IMR-90 (cell line): Measurements from ENCODE around the gene LMTK2. TPM values are rescaled to one million over a fixed set of nuclear protein-coding genes. Genes with fewer than 3 reads are reported as not detected.

Experiments
- ATAC-seq: fragments of 200-7000 bp; cut with Tn5 transposase; 2 replicates; pipeline ENCODE4 v1.9.1; 2020; ENCODE audit warnings: low read depth, mild to moderate bottlenecking, moderate library complexity
- BruUV-seq: library from RNA; stranded (reverse); fragments of 400-500 nt; replicated peaks from 2 replicates; lab custom pipeline; 2021; lab: Mats Ljungman, UMichigan
- CTCF ChIA-PET: fragments of 300-600 bp; formaldehyde crosslinking; extraction: SDS; loops from one replicate; lab custom pipeline; 2021; ENCODE audit warnings: antibody characterized with exemption; lab: Yijun Ruan, JAX
- POLR2A ChIA-PET: fragments of 300-600 bp; sonication (Branson Sonifier 250); formaldehyde crosslinking; loops from one replicate; lab custom pipeline; 2022; ENCODE audit warnings: antibody characterized with exemption; ENCODE audit not compliant: unreplicated experiment; lab: Charles Lee
- DNase-seq: peaks from one replicate; pipeline ENCODE4 v3.0.0; 2013
- H2AFZ ChIP-seq: replicated peaks from 2 replicates; pipeline ENCODE3; 2013; ENCODE audit warnings: low read length, mild to moderate bottlenecking; ENCODE audit not compliant: poor library complexity
- H2AK5ac ChIP-seq: 2 replicates; pipeline ENCODE4 v1.6.1; 2013; ENCODE audit warnings: low read depth, low read length, inconsistent platforms
- H2AK9ac ChIP-seq: replicated peaks from 2 replicates; pipeline ENCODE3; 2013; ENCODE audit warnings: mild to moderate bottlenecking, low read depth, low read length, moderate library complexity; ENCODE audit not compliant: poor library complexity
- H2BK120ac ChIP-seq: 2 replicates; pipeline ENCODE4 v1.6.1; 2013; ENCODE audit warnings: low read depth, low read length, inconsistent platforms
- H2BK15ac ChIP-seq: 3 replicates; pipeline ENCODE4 v1.6.1; 2013; ENCODE audit warnings: low read depth, low read length, inconsistent platforms
- H2BK20ac ChIP-seq: 2 replicates; pipeline ENCODE4 v1.6.1; 2013; ENCODE audit warnings: low read depth, mild to moderate bottlenecking, inconsistent platforms, low read length, moderate library complexity
- H2BK5ac ChIP-seq: 2 replicates; pipeline ENCODE4 v1.6.1; 2013; ENCODE audit warnings: mild to moderate bottlenecking, low read depth, low read length, inconsistent platforms; ENCODE audit not compliant: poor library complexity, severe bottlenecking
- H3K14ac ChIP-seq: replicated peaks from 2 replicates; pipeline ENCODE4 v1.6.1; 2013; ENCODE audit warnings: low read depth, low read length, inconsistent platforms
- H3K18ac ChIP-seq: 2 replicates; pipeline ENCODE4 v1.6.1; 2013; ENCODE audit warnings: low read depth, low read length, control low read depth
- H3K23ac ChIP-seq: 2 replicates; pipeline ENCODE4 v1.6.1; 2013; ENCODE audit warnings: low read depth, low read length, inconsistent platforms
- H3K27ac ChIP-seq: 2 replicates; pipeline ENCODE4 v1.5.1; 2013; ENCODE audit warnings: mild to moderate bottlenecking, control low read depth, low read length; ENCODE audit not compliant: insufficient read depth
- H3K27me3 ChIP-seq: 2 replicates; pipeline ENCODE4 v1.6.1; 2013; ENCODE audit warnings: low read length; ENCODE audit not compliant: control insufficient read depth, insufficient read depth
- H3K36me3 ChIP-seq: 2 replicates; pipeline ENCODE4 v1.6.1; 2013; ENCODE audit warnings: low read length, mixed read lengths; ENCODE audit not compliant: control insufficient read depth, insufficient read depth
- H3K4ac ChIP-seq: 2 replicates; pipeline ENCODE4 v1.6.1; 2013; ENCODE audit warnings: low read depth, low read length, inconsistent platforms
- H3K4me1 ChIP-seq: 2 replicates; pipeline ENCODE4 v1.6.1; 2013; ENCODE audit warnings: low read length, mixed read lengths; ENCODE audit not compliant: control insufficient read depth, insufficient read depth
- H3K4me2 ChIP-seq: 2 replicates; pipeline ENCODE4 v1.6.1; 2013; ENCODE audit warnings: low read depth, mild to moderate bottlenecking, control low read depth, low read length, moderate library complexity
- H3K4me3 ChIP-seq: 2 replicates; pipeline ENCODE4 v1.5.1; 2013; ENCODE audit warnings: low read depth, mild to moderate bottlenecking, control low read depth, low read length, moderate library complexity; ENCODE audit not compliant: insufficient read depth
- H3K56ac ChIP-seq: 2 replicates; pipeline ENCODE4 v1.6.1; 2013; ENCODE audit warnings: low read length, inconsistent platforms; ENCODE audit not compliant: insufficient read depth; ENCODE audit errors: extremely low read depth
- H3K79me1 ChIP-seq, 2 experiments: 2 replicates each; pipeline ENCODE4 v1.6.1; 2013; ENCODE audit warnings: low read length in 2 of 2, inconsistent platforms in 1 of 2, low read depth in 1 of 2
- H3K9ac ChIP-seq: 2 replicates; pipeline ENCODE4 v1.6.1; 2013; ENCODE audit warnings: low read depth, low read length, control low read depth
- H3K9me1 ChIP-seq: 2 replicates; pipeline ENCODE4 v1.6.1; 2013; ENCODE audit warnings: low read length, inconsistent platforms; ENCODE audit not compliant: insufficient read depth
- H3K9me3 ChIP-seq: 2 replicates; pipeline ENCODE4 v1.6.1; 2013; ENCODE audit warnings: low read length; ENCODE audit not compliant: control insufficient read depth, insufficient read depth
- H4K20me1 ChIP-seq: 2 replicates; pipeline ENCODE4 v1.6.1; 2013; ENCODE audit warnings: low read length, inconsistent platforms; ENCODE audit not compliant: insufficient read depth
- H4K5ac ChIP-seq: 2 replicates; pipeline ENCODE4 v1.6.1; 2013; ENCODE audit warnings: mild to moderate bottlenecking, low read depth, low read length, control low read depth
- H4K8ac ChIP-seq, 2 experiments: 2 replicates each; pipeline ENCODE4 v1.6.1; 2013; ENCODE audit warnings: low read depth in 2 of 2, low read length in 2 of 2, control low read depth in 1 of 2, inconsistent platforms in 1 of 2
- H4K91ac ChIP-seq: 2 replicates; pipeline ENCODE4 v1.6.1; 2013; ENCODE audit warnings: low read depth, low read length, inconsistent platforms; ENCODE audit not compliant: insufficient read depth
- BHLHE40 ChIP-seq: fragments of 150-350 bp; IDR thresholded peaks from 2 replicates; pipeline ENCODE4 v1.6.1; 2016; ENCODE audit warnings: mild to moderate bottlenecking, low read depth, low read length
- CEBPB ChIP-seq: IDR thresholded peaks from 2 replicates; pipeline ENCODE4 v1.6.1; 2012; ENCODE audit warnings: low read depth, low read length, improper control_type of control experiment
- CHD1 ChIP-seq: IDR thresholded peaks from 2 replicates; pipeline ENCODE4 v1.6.1; 2012; ENCODE audit warnings: low read depth, low read length, improper control_type of control experiment
- FOS ChIP-seq: fragments of 150-350 bp; IDR thresholded peaks from 2 replicates; pipeline ENCODE4 v1.6.1; 2016; ENCODE audit warnings: low read depth, low read length
- MAFK ChIP-seq: IDR thresholded peaks from 2 replicates; pipeline ENCODE4 v1.6.1; 2012; ENCODE audit warnings: low read depth, low read length, improper control_type of control experiment
- MAZ ChIP-seq: IDR thresholded peaks from 2 replicates; pipeline ENCODE4 v1.6.1; 2012; ENCODE audit warnings: low read depth, mild to moderate bottlenecking, low read length, improper control_type of control experiment, moderate library complexity, borderline replicate concordance
- MXI1 ChIP-seq: IDR thresholded peaks from 2 replicates; pipeline ENCODE4 v1.6.1; 2012; ENCODE audit warnings: low read depth, mild to moderate bottlenecking, low read length, moderate library complexity, borderline replicate concordance
- NFE2L2 ChIP-seq: fragments of 150-350 bp; IDR thresholded peaks from 2 replicates; pipeline ENCODE4 v1.6.1; 2016; ENCODE audit warnings: low read depth, mild to moderate bottlenecking, low read length
- POLR2A ChIP-seq: IDR thresholded peaks from 2 replicates; pipeline ENCODE4 v1.6.1; 2012; ENCODE audit warnings: mild to moderate bottlenecking, low read depth, low read length
- RAD21 ChIP-seq: IDR thresholded peaks from 2 replicates; pipeline ENCODE4 v1.6.1; 2012; ENCODE audit warnings: low read length, improper control_type of control experiment
- RCOR1 ChIP-seq: IDR thresholded peaks from 2 replicates; pipeline ENCODE4 v1.6.1; 2012; ENCODE audit warnings: mild to moderate bottlenecking, low read length, improper control_type of control experiment; ENCODE audit not compliant: insufficient replicate concordance
- RFX5 ChIP-seq: IDR thresholded peaks from 2 replicates; pipeline ENCODE4 v1.8.0; 2012; ENCODE audit warnings: low read depth, mild to moderate bottlenecking, low read length, moderate library complexity
- SMC3 ChIP-seq: fragments of 150-350 bp; IDR thresholded peaks from 2 replicates; pipeline ENCODE4 v1.6.1; 2016; ENCODE audit warnings: low read depth, mild to moderate bottlenecking, antibody characterized with exemption, low read length, moderate library complexity
- WGBS, 2 experiments: methylation state at CpG; one replicate each; pipeline versions ENCODE4 v1.1.5 to v1.1.7; 2013; ENCODE audit warnings: missing lambda C conversion rate in 2 of 2; ENCODE audit not compliant: insufficient read length in 1 of 2; ENCODE audit errors: extremely low coverage in 2 of 2; 5-methylcytosine and 5-hydroxymethylcytosine counted together
- dilution Hi-C: fragments of 300-500 bp; cut with HindIII; formaldehyde crosslinking; loops from one replicate; pipeline ENCODE4 v1.14.3; 2018; ENCODE audit warnings: low sequenced_read_pairs; ENCODE audit not compliant: unreplicated experiment
- in situ Hi-C: fragments of 300-500 bp; cut with MboI; formaldehyde crosslinking; loops from 3 replicates; pipeline ENCODE4 v1.14.3; 2019; ENCODE audit warnings: low sequenced_read_pairs, inconsistent platforms, mixed read lengths
- intact Hi-C: fragments of 100-400 bp; cut with micrococcal nuclease; formaldehyde crosslinking; loops from 2 replicates; pipeline ENCODE4 v1.10.0; 2022
- polyA plus RNA-seq, 3 experiments: library from polyadenylated mRNA; depleted of rRNA; stranded (reverse); fragments of >200 nt; gene quantifications; 2 replicates each; pipeline ENCODE4 v1.2.3, GENCODE V29; 2012; ENCODE audit warnings: low replicate concordance in 1 of 3
- total RNA-seq: library from RNA; depleted of rRNA; stranded (reverse); fragments of >200 nt; gene quantifications from 2 replicates; pipeline ENCODE4 v1.2.3, GENCODE V29; 2012
- TF ChIP-seq, protein P1 (sequence below): fragments of 150-350 bp; IDR thresholded peaks from 2 replicates; pipeline ENCODE4 v1.6.1; 2017; ENCODE audit warnings: mild to moderate bottlenecking, antibody characterized with exemption, low read length, low read depth
- TF ChIP-seq, protein P2 (sequence below): fragments of 150-350 bp; IDR thresholded peaks from 2 replicates; pipeline ENCODE4 v1.6.1; 2016; ENCODE audit warnings: low read depth, mild to moderate bottlenecking, low read length, moderate library complexity, borderline replicate concordance
- TF ChIP-seq, protein P3 (sequence below): conservative IDR thresholded peaks from 2 replicates; pipeline ENCODE4 v1.5.1; 2012; ENCODE audit warnings: mild to moderate bottlenecking, low read depth, low read length, improper control_type of control experiment

The LMTK2 gene
- total and polyA plus RNA-seq, 2 of the 4 experiments (the other 2 are of a cell fraction): 4.4 to 5.0 TPM

DNA sequence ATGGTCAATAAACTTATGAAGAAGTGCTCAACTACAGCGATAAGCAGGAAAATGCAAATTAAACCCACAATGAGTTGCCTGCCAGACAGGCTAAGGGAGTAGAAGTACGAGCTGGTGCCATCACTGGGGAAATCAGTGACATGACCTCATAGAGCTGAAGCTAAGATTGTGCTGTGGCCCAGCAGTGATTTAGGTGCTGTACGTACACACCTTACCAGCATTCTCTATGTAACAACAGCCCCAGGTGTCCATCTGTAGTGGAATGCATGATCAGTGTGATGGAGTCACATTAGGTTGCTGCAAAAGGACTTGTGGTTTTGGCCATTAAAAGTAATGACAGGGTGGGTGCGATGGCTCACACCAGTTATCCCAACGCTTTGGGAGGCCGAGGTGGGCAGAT lies 151.0 kb downstream of the LMTK2 start:
- Histone ChIP-seq H4K91ac (no peak overlapping the region), H3K79me1 (peaks cover 19 to 37% of the 10 kb centered on the region in 2 experiments), H2BK15ac (no peak overlapping the region), H3K23ac (no peak overlapping the region), H2AFZ (no peak overlapping the region), H4K5ac (no peak overlapping the region), H3K4ac (no peak overlapping the region), H3K4me1 (peaks cover 4% of the 10 kb centered on the region), H3K27ac (no peak overlapping the region), H2BK20ac (no peak overlapping the region), H3K4me2 (no peak overlapping the region), H3K36me3 (peaks cover 15% of the 10 kb centered on the region), H3K56ac (no peak overlapping the region), H2BK120ac (no peak overlapping the region), H3K14ac (no peak overlapping the region), H3K4me3 (no peak overlapping the region), H2AK5ac (no peak overlapping the region), H2AK9ac (no peak overlapping the region), H3K18ac (no peak overlapping the region), H4K8ac (no peak overlapping the region), H4K20me1 (no peaks in the 10 kb centered on the region; the same call in 1 of the 2 replicates), H3K9me1 (no peaks in the 10 kb centered on the region), H3K9ac (no peak overlapping the region), H3K9me3 (no peaks in the 10 kb centered on the region), H3K27me3 (no peaks in the 10 kb centered on the region), H2BK5ac (no peak overlapping the region)
- WGBS, 2 experiments: 80% methylated on average over 2 of the region's 6 CpGs; no CpG with 5 or more reads in 1 of the 2 experiments
- ChIA-PET CTCF (interaction anchor here (0.7 kb wide), 1 partner anchor 236 kb away, joined by 4 read pairs; no protein-coding TSS in a partner anchor), POLR2A (no interaction called here)
- DNase-seq (no peak), ATAC-seq (no peak)
- TF ChIP-seq RAD21 (no peak), RFX5 (no peak), NFE2L2 (no peak), MAFK (no peak), MAZ (no peak), RCOR1 (no peak), MXI1 (no peak), POLR2A (no peak), SMC3 (no peak), CEBPB (no peak), CHD1 (no peak), BHLHE40 (no peak), FOS (no peak)
- TF ChIP-seq, protein P1, sequence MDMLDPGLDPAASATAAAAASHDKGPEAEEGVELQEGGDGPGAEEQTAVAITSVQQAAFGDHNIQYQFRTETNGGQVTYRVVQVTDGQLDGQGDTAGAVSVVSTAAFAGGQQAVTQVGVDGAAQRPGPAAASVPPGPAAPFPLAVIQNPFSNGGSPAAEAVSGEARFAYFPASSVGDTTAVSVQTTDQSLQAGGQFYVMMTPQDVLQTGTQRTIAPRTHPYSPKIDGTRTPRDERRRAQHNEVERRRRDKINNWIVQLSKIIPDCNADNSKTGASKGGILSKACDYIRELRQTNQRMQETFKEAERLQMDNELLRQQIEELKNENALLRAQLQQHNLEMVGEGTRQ: no peak
- TF ChIP-seq, protein P2, sequence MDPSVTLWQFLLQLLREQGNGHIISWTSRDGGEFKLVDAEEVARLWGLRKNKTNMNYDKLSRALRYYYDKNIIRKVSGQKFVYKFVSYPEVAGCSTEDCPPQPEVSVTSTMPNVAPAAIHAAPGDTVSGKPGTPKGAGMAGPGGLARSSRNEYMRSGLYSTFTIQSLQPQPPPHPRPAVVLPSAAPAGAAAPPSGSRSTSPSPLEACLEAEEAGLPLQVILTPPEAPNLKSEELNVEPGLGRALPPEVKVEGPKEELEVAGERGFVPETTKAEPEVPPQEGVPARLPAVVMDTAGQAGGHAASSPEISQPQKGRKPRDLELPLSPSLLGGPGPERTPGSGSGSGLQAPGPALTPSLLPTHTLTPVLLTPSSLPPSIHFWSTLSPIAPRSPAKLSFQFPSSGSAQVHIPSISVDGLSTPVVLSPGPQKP: no peak
- TF ChIP-seq, protein P3, sequence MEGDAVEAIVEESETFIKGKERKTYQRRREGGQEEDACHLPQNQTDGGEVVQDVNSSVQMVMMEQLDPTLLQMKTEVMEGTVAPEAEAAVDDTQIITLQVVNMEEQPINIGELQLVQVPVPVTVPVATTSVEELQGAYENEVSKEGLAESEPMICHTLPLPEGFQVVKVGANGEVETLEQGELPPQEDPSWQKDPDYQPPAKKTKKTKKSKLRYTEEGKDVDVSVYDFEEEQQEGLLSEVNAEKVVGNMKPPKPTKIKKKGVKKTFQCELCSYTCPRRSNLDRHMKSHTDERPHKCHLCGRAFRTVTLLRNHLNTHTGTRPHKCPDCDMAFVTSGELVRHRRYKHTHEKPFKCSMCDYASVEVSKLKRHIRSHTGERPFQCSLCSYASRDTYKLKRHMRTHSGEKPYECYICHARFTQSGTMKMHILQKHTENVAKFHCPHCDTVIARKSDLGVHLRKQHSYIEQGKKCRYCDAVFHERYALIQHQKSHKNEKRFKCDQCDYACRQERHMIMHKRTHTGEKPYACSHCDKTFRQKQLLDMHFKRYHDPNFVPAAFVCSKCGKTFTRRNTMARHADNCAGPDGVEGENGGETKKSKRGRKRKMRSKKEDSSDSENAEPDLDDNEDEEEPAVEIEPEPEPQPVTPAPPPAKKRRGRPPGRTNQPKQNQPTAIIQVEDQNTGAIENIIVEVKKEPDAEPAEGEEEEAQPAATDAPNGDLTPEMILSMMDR: no peak
- intact Hi-C loops: no loop called here
- in situ Hi-C loops: no loop called here
- dilution Hi-C loops: no loop called here
- no TSS peak for BruUV-seq
